Muscle layer of duodenum (tissue), 2 donors: ENCODE data around the gene ZNF512B.
"Not testable (repeated sequence)": the region's sequence is repeated elsewhere in the genome, so short reads cannot be mapped to it uniquely, and the experiment has no call there.

Source experiments
- H3K27ac ChIP-seq: one replicate; pipeline ENCODE4 v1.7.0; 2013; ENCODE audit warnings: mild to moderate bottlenecking, low read length
- H3K27me3 ChIP-seq: one replicate; pipeline ENCODE4 v1.7.0; 2013; ENCODE audit warnings: low read depth, mild to moderate bottlenecking, control low read depth, low read length
- H3K36me3 ChIP-seq, 2 donors: one replicate each; pipeline ENCODE4 v1.7.0; 2013; ENCODE audit warnings: low read length in 2 of 2, control low read depth in 1 of 2, mild to moderate bottlenecking in 1 of 2; ENCODE audit not compliant: insufficient read depth in 2 of 2, control insufficient read depth in 1 of 2
- H3K4me1 ChIP-seq, 2 donors: one replicate each; pipeline ENCODE4 v1.7.0; 2013; ENCODE audit warnings: low read length in 2 of 2, mild to moderate bottlenecking in 2 of 2, control low read depth in 1 of 2, moderate library complexity in 1 of 2; ENCODE audit not compliant: insufficient read depth in 2 of 2, control insufficient read depth in 1 of 2
- H3K4me3 ChIP-seq, 2 donors: one replicate each; pipeline ENCODE4 v1.7.0; 2013; ENCODE audit warnings: low read length in 2 of 2, low read depth in 1 of 2, mild to moderate bottlenecking in 1 of 2
- H3K9me3 ChIP-seq, 2 donors: one replicate each; pipeline ENCODE4 v1.7.0; 2013; ENCODE audit warnings: low read length in 2 of 2, control low read depth in 1 of 2, mild to moderate bottlenecking in 1 of 2; ENCODE audit not compliant: control insufficient read depth in 1 of 2
- donor health status: healthy.

ZNF512B gene

GRCh38 chr20:63969838-63970713 is at the start of gene ZNF512B:
ZNF512B (minus strand) TSS chr20:63969930; CDS start chr20:63967950, 1,980 bp downstream.
- Histone ChIP-seq H3K27me3 (no peaks in the 10 kb centered on the region), H3K4me1 (peaks cover 6 to 24% of the 10 kb centered on the region in 2 donors), H3K27ac (peak within 1 kb of the TSS; percentile 31), H3K36me3 (peaks cover 0 to 18% of the 10 kb centered on the region in 2 donors), H3K9me3 (no peaks in the 10 kb centered on the region), H3K4me3 (peak within 1 kb of the TSS; percentile 42 to 76)

GRCh38 chr20:64015635-64016034 is 45.9 kb upstream of the ZNF512B start:
- H3K4me3 ChIP-seq = no peak overlapping the region
- H3K36me3 ChIP-seq = peaks cover 47 to 70% of the 10 kb centered on the region in 2 donors
- no peak overlapping the region for H3K27ac ChIP-seq
- H3K27me3 ChIP-seq = no peaks in the 10 kb centered on the region
- H3K9me3 ChIP-seq = no peaks in the 10 kb centered on the region
- H3K4me1 ChIP-seq = no peaks in the 10 kb centered on the region

GRCh38 chr20:64012385-64013154 is 42.8 kb upstream of the ZNF512B start:
- H3K9me3 ChIP-seq, H3K27ac ChIP-seq, H3K27me3 ChIP-seq, H3K4me3 ChIP-seq, H3K4me1 ChIP-seq: not testable (repeated sequence)
- peaks cover 44 to 72% of the 10 kb centered on the region in 2 donors for H3K36me3 ChIP-seq

- Histone ChIP-seq H3K4me1 (no peaks in the 10 kb centered on the region), H3K36me3 (peaks cover 48 to 73% of the 10 kb centered on the region in 2 donors), H3K9me3 (no peaks in the 10 kb centered on the region), H3K27ac (no peak overlapping the region), H3K27me3 (no peaks in the 10 kb centered on the region), H3K4me3 (no peak overlapping the region)
These were observed 41.6 kb upstream of the ZNF512B start for GRCh38 chr20:64011366-64011779.

- H3K27me3 ChIP-seq = no peaks in the 10 kb centered on the region
- H3K36me3 ChIP-seq = peaks cover 48 to 73% of the 10 kb centered on the region in 2 donors
- H3K4me3 ChIP-seq = no peak overlapping the region
- H3K27ac ChIP-seq = no peak overlapping the region
- H3K9me3 ChIP-seq = no peaks in the 10 kb centered on the region
- H3K4me1 ChIP-seq = no peaks in the 10 kb centered on the region
These were observed 41.0 kb upstream of the ZNF512B start for GRCh38 chr20:64010711-64011237.

GRCh38 chr20:64009811-64010387 is 40.2 kb upstream of the ZNF512B start:
- no peak overlapping the region for H3K4me3 ChIP-seq
- peaks cover 44 to 73% of the 10 kb centered on the region in 2 donors for H3K36me3 ChIP-seq
- no peaks in the 10 kb centered on the region for H3K4me1 ChIP-seq
- H3K27ac ChIP-seq = no peak overlapping the region
- H3K27me3 ChIP-seq = no peaks in the 10 kb centered on the region
- no peaks in the 10 kb centered on the region for H3K9me3 ChIP-seq

- Histone ChIP-seq H3K27ac (no peak overlapping the region), H3K27me3 (no peaks in the 10 kb centered on the region), H3K4me1 (peaks cover 0 to 5% of the 10 kb centered on the region in 2 donors), H3K4me3 (no peak overlapping the region), H3K36me3 (peaks cover 51 to 69% of the 10 kb centered on the region in 2 donors), H3K9me3 (no peaks in the 10 kb centered on the region)
These were observed 37.2 kb upstream of the ZNF512B start for GRCh38 chr20:64006902-64007301.

GRCh38 chr20:64006490-64006889 is 36.8 kb upstream of the ZNF512B start:
- Histone ChIP-seq H3K27ac (no peak overlapping the region), H3K9me3 (no peaks in the 10 kb centered on the region), H3K27me3 (no peaks in the 10 kb centered on the region), H3K4me3 (no peak overlapping the region), H3K4me1 (peaks cover 0 to 5% of the 10 kb centered on the region in 2 donors), H3K36me3 (peaks cover 50 to 70% of the 10 kb centered on the region in 2 donors)

GRCh38 chr20:64005394-64005793 is 35.7 kb upstream of the ZNF512B start:
- Histone ChIP-seq H3K36me3 (peaks cover 46 to 70% of the 10 kb centered on the region in 2 donors), H3K27me3 (no peaks in the 10 kb centered on the region), H3K4me3 (no peak overlapping the region), H3K4me1 (peaks cover 0 to 5% of the 10 kb centered on the region in 2 donors), H3K27ac (no peak overlapping the region), H3K9me3 (no peaks in the 10 kb centered on the region)

- Histone ChIP-seq H3K27me3 (no peaks in the 10 kb centered on the region), H3K27ac (no peak overlapping the region), H3K4me1 (peaks cover 0 to 5% of the 10 kb centered on the region in 2 donors), H3K9me3 (no peaks in the 10 kb centered on the region), H3K36me3 (peaks cover 44 to 70% of the 10 kb centered on the region in 2 donors), H3K4me3 (no peak overlapping the region)
These were observed 34.4 kb upstream of the ZNF512B start for GRCh38 chr20:64003960-64004725.
